Measurements from ENCODE around the gene TUNAR. TPM values are rescaled to one million over a fixed set of nuclear protein-coding genes. Genes with fewer than 3 reads are reported as not detected.

TUNAR gene
- total RNA-seq, 2 donors from 2014 or later, result 26.2 to 30.0 TPM

- 3 to 20% methylated on average over 1 to 2 of the region's 2 CpGs for WGBS, 2 experiments (ENCODE audit: insufficient coverage in 1 of 2, insufficient read length in 1 of 2)
- H3K4me1 Mint-ChIP-seq, result peaks cover 39% of the 10 kb centered on the region
- peaks cover 20% of the 10 kb centered on the region for H3K36me3 Mint-ChIP-seq (ENCODE audit: low read depth)
- Histone ChIP-seq H3K4me3 (ENCODE audit: low read length) (no peak overlapping the region), H3K9ac (ENCODE audit: extremely low read depth, low read length, poor library complexity, severe bottlenecking) (peak overlapping the region; percentile 17), H3K4me1 (ENCODE audit: control insufficient read depth, insufficient read depth, low read length) (no peaks in the 10 kb centered on the region), H3K36me3 (ENCODE audit: control insufficient read depth, insufficient read depth, low read length) (no peaks in the 10 kb centered on the region), H3K27ac (ENCODE audit: low read depth, low read length) (peak overlapping the region; percentile 95), H3K9me3 (ENCODE audit: control insufficient read depth, low read length) (peaks cover 14% of the 10 kb centered on the region), H3K27me3 (ENCODE audit: control insufficient read depth, insufficient read depth, low read length, poor library complexity, severe bottlenecking) (no peaks in the 10 kb centered on the region)
- no peak for TF ChIP-seq CTCF (conservative IDR thresholded peaks at IDR 0.05)
- H3K27me3 Mint-ChIP-seq (ENCODE audit: insufficient read depth), result no peaks in the 10 kb centered on the region
- H3K4me3 Mint-ChIP-seq, result no peak overlapping the region
- H3K27ac Mint-ChIP-seq, result peak overlapping the region; percentile 95
- H3K9me3 Mint-ChIP-seq, result peaks cover 7% of the 10 kb centered on the region
- peak; percentile 92 for DNase-seq
Measured at GRCh38 chr14:95948558-95948981, 71.9 kb downstream of the TUNAR start.

DNA sequence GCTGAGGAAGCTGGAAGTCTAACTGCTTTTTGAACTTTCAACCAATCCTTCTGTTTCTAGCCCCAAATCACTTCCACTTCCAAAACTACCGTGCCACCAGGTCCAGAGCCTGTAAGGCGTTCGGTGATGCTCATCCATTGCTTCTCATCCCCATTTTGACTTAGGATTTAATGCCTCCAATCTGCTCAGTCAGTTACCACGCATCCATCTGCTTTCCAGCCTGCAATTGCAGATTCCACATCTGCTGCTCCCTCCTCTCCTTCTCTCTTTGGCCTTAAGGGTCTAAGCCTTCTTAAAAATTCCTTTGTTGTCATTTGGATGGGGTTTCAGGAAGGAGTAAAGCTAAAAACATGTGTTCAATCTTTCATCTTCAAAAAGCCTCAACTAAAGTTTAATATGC is 74.7 kb downstream of the TUNAR start:
- H3K27me3 Mint-ChIP-seq (ENCODE audit: insufficient read depth), result no peaks in the 10 kb centered on the region
- Histone ChIP-seq H3K4me1 (ENCODE audit: control insufficient read depth, insufficient read depth, low read length) (no peaks in the 10 kb centered on the region), H3K4me3 (ENCODE audit: low read length) (no peak overlapping the region), H3K9me3 (ENCODE audit: control insufficient read depth, low read length) (no peaks in the 10 kb centered on the region), H3K27ac (ENCODE audit: low read depth, low read length) (no peak overlapping the region), H3K36me3 (ENCODE audit: control insufficient read depth, insufficient read depth, low read length) (no peaks in the 10 kb centered on the region), H3K9ac (ENCODE audit: extremely low read depth, low read length, poor library complexity, severe bottlenecking) (no peak overlapping the region), H3K27me3 (ENCODE audit: control insufficient read depth, insufficient read depth, low read length, poor library complexity, severe bottlenecking) (no peaks in the 10 kb centered on the region)
- no peaks in the 10 kb centered on the region for H3K9me3 Mint-ChIP-seq
- 96 to 97% methylated on average over 3 to 4 of the region's 4 CpGs for WGBS, 2 experiments (ENCODE audit: insufficient coverage in 1 of 2, insufficient read length in 1 of 2)
- TF ChIP-seq CTCF (conservative IDR thresholded peaks at IDR 0.05), result no peak
- H3K27ac Mint-ChIP-seq, result no peak overlapping the region
- H3K4me1 Mint-ChIP-seq, result peaks cover 63% of the 10 kb centered on the region
- no peak overlapping the region for H3K4me3 Mint-ChIP-seq
- DNase-seq, result no peak
- H3K36me3 Mint-ChIP-seq (ENCODE audit: low read depth), result peaks cover 6% of the 10 kb centered on the region

DNA sequence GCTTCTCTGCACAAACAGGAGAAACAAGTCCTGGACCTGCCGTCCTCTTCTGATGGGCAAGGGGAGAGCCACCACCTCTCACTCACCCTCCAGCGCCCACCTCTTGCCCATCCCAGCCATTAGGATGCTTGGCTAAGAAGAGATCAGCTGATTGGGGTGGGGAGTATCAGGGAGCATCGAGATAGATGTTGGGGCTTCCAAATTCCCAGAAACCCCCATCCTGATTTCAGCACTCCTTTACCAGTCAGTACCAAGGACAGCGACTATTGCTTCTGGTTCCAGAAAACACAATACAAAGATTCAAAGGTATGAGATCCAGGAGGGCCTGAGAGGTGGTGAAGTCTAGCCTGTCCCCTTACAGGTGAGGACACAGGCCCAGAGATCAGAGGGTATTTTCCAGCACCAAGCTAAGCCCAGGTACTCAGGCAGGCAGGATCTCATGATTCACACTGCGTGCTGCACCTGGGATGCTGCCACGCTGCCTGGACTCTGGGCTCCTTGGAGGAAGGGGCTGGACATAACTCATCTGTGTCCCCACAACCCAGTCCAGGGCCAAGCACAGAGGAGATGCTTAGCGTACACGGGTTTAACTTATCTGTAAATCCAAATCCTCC is 76.6 kb downstream of the TUNAR start:
- peaks cover 6% of the 10 kb centered on the region for H3K9me3 ChIP-seq (ENCODE audit: control insufficient read depth, low read length)
- peak; percentile 72 for DNase-seq
- no peak overlapping the region for H3K4me3 Mint-ChIP-seq
- H3K36me3 ChIP-seq (ENCODE audit: control insufficient read depth, insufficient read depth, low read length), result no peaks in the 10 kb centered on the region
- TF ChIP-seq CTCF (conservative IDR thresholded peaks at IDR 0.05), result no peak
- H3K36me3 Mint-ChIP-seq (ENCODE audit: low read depth), result peaks cover 11% of the 10 kb centered on the region
- H3K27ac ChIP-seq (ENCODE audit: low read depth, low read length), result no peak overlapping the region
- no peaks in the 10 kb centered on the region for H3K4me1 ChIP-seq (ENCODE audit: control insufficient read depth, insufficient read depth, low read length)
- WGBS, 2 experiments (ENCODE audit: insufficient coverage in 1 of 2, insufficient read length in 1 of 2), result 76 to 81% methylated on average over 4 to 7 of the region's 8 CpGs
- H3K27ac Mint-ChIP-seq, result no peak overlapping the region
- H3K4me3 ChIP-seq (ENCODE audit: low read length), result no peak overlapping the region
- no peaks in the 10 kb centered on the region for H3K27me3 ChIP-seq (ENCODE audit: control insufficient read depth, insufficient read depth, low read length, poor library complexity, severe bottlenecking)
- H3K9ac ChIP-seq (ENCODE audit: extremely low read depth, low read length, poor library complexity, severe bottlenecking), result no peak overlapping the region
- H3K9me3 Mint-ChIP-seq, result no peaks in the 10 kb centered on the region
- no peaks in the 10 kb centered on the region for H3K27me3 Mint-ChIP-seq (ENCODE audit: insufficient read depth)
- peaks cover 73% of the 10 kb centered on the region for H3K4me1 Mint-ChIP-seq

Measured in endodermal cell (in vitro differentiated cells).